Neutrophil (primary cell): Measurements from ENCODE around the gene TFDP2.

ENCODE experiments used
- H3K27ac ChIP-seq: fragments of 200-600 bp; sonication (generic); 2 replicates; pipeline ENCODE4 v1.5.1; 2016; ENCODE audit warnings: mild to moderate bottlenecking, moderate library complexity
- H3K27me3 ChIP-seq: fragments of 200-600 bp; sonication (generic); 2 replicates; pipeline ENCODE4 v1.6.0; 2016; ENCODE audit warnings: mild to moderate bottlenecking
- H3K36me3 ChIP-seq: fragments of 200-600 bp; sonication (generic); 2 replicates; pipeline ENCODE4 v1.5.1; 2017
- H3K4me1 ChIP-seq, 2 experiments: fragments of 200-600 bp in 1 of 2; sonication (generic) in 1 of 2; 1 replicate in 1 of 2; 2 replicates in 1 of 2; pipeline versions ENCODE4 v1.5.1 to v1.6.1; 2013 to 2016; ENCODE audit warnings: low read depth in 1 of 2, low read length in 1 of 2, mild to moderate bottlenecking in 1 of 2, moderate library complexity in 1 of 2; ENCODE audit not compliant: control insufficient read depth in 1 of 2, insufficient read depth in 1 of 2
- H3K4me3 ChIP-seq, 2 experiments: fragments of 200-600 bp in 1 of 2; sonication (generic) in 1 of 2; 1 replicate in 1 of 2; 2 replicates in 1 of 2; pipeline ENCODE4 v1.5.1; 2013 to 2016; ENCODE audit warnings: low read depth in 1 of 2, low read length in 1 of 2, mild to moderate bottlenecking in 1 of 2, moderate library complexity in 1 of 2
- H3K9me3 ChIP-seq: fragments of 200-600 bp; sonication (generic); 2 replicates; pipeline ENCODE4 v1.5.1; 2016
- CTCF ChIP-seq: fragments of 200-600 bp; sonication (generic); IDR thresholded peaks from 2 replicates; pipeline ENCODE4 v1.5.1; 2016; ENCODE audit warnings: antibody characterized with exemption

TFDP2 gene

GRCh38 chr3:142057331-142057725 lies 92.0 kb downstream of the TFDP2 start:
- no peak for TF ChIP-seq CTCF
- no peaks in the 10 kb centered on the region for H3K36me3 ChIP-seq
- H3K4me3 ChIP-seq: no peak overlapping the region
- H3K27me3 ChIP-seq: no peaks in the 10 kb centered on the region
- no peak overlapping the region for H3K27ac ChIP-seq
- H3K9me3 ChIP-seq: no peaks in the 10 kb centered on the region
- H3K4me1 ChIP-seq: no peaks in the 10 kb centered on the region

- H3K27me3 ChIP-seq: no peaks in the 10 kb centered on the region
- no peak for TF ChIP-seq CTCF
- no peak overlapping the region for H3K4me3 ChIP-seq
- H3K9me3 ChIP-seq: no peaks in the 10 kb centered on the region
- no peaks in the 10 kb centered on the region for H3K36me3 ChIP-seq
- no peaks in the 10 kb centered on the region for H3K4me1 ChIP-seq
- no peak overlapping the region for H3K27ac ChIP-seq
Observed at GRCh38 chr3:142056656-142057330, 92.6 kb downstream of the TFDP2 start.

- H3K36me3 ChIP-seq: no peaks in the 10 kb centered on the region
- H3K27me3 ChIP-seq: no peaks in the 10 kb centered on the region
- H3K9me3 ChIP-seq: no peaks in the 10 kb centered on the region
- H3K27ac ChIP-seq: no peak overlapping the region
- no peak overlapping the region for H3K4me3 ChIP-seq
- H3K4me1 ChIP-seq: no peaks in the 10 kb centered on the region
- no peak for TF ChIP-seq CTCF
Observed at GRCh38 chr3:142053835-142054234, 95.5 kb downstream of the TFDP2 start.

GRCh38 chr3:142053244-142053643 lies 96.1 kb downstream of the TFDP2 start:
- no peaks in the 10 kb centered on the region for H3K36me3 ChIP-seq
- H3K4me1 ChIP-seq: no peaks in the 10 kb centered on the region
- no peak overlapping the region for H3K27ac ChIP-seq
- no peak overlapping the region for H3K4me3 ChIP-seq
- TF ChIP-seq CTCF: no peak
- H3K27me3 ChIP-seq: no peaks in the 10 kb centered on the region
- no peaks in the 10 kb centered on the region for H3K9me3 ChIP-seq

GRCh38 chr3:142051351-142051750 lies 98.0 kb downstream of the TFDP2 start:
- TF ChIP-seq CTCF: no peak
- Histone ChIP-seq H3K27ac (no peak overlapping the region), H3K36me3 (no peaks in the 10 kb centered on the region), H3K27me3 (no peaks in the 10 kb centered on the region), H3K4me3 (no peak overlapping the region), H3K4me1 (peaks cover 6 to 11% of the 10 kb centered on the region in 2 experiments), H3K9me3 (no peaks in the 10 kb centered on the region)

GRCh38 chr3:142047021-142047369 lies 102.3 kb downstream of the TFDP2 start:
- Histone ChIP-seq H3K4me3 (peak overlapping the region in 1 of 2 experiments; percentile 9), H3K27ac (peak overlapping the region; percentile 80), H3K27me3 (no peaks in the 10 kb centered on the region), H3K36me3 (no peaks in the 10 kb centered on the region), H3K4me1 (peaks cover 16 to 24% of the 10 kb centered on the region in 2 experiments), H3K9me3 (no peaks in the 10 kb centered on the region)
- TF ChIP-seq CTCF: no peak
